Measurements from ENCODE around the gene FASTKD3. TPM values are rescaled to one million over a fixed set of nuclear protein-coding genes. Genes with fewer than 3 reads are reported as not detected.
A peak's percentile ranks its signal among the peaks of the same experiment; 100 is the strongest.

FASTKD3 gene
- total RNA-seq, 1 donor from 2014 or later: 18.6 TPM

GRCh38 chr5:7897014-7897600 lies 28.3 kb upstream of the FASTKD3 start:
- DNase-seq (ENCODE audit: low spot score): no peak
- no peaks in the 10 kb centered on the region for H3K27me3 Mint-ChIP-seq (ENCODE audit: insufficient read depth)
- no peak overlapping the region for H3K4me3 Mint-ChIP-seq
- H3K27ac Mint-ChIP-seq: peak overlapping the region; percentile 22
- intact Hi-C loops (cut with micrococcal nuclease): no loop called here
- H3K36me3 Mint-ChIP-seq (ENCODE audit: low read depth): peaks cover 71% of the 10 kb centered on the region
- H3K9me3 Mint-ChIP-seq: no peaks in the 10 kb centered on the region
- peaks cover 22% of the 10 kb centered on the region for H3K4me1 Mint-ChIP-seq (ENCODE audit: low read depth)

GRCh38 chr5:7894860-7895259 lies 26.0 kb upstream of the FASTKD3 start:
- intact Hi-C loops (cut with micrococcal nuclease): loop anchor here (1.0 to 2.0 kb wide), 2 partner anchors 17 to 1066 kb away; no protein-coding TSS in a partner anchor
- Mint-ChIP-seq H3K4me1 (ENCODE audit: low read depth) (peaks cover 22% of the 10 kb centered on the region), H3K36me3 (ENCODE audit: low read depth) (peaks cover 68% of the 10 kb centered on the region), H3K27ac (no peak overlapping the region), H3K9me3 (no peaks in the 10 kb centered on the region), H3K4me3 (no peak overlapping the region), H3K27me3 (ENCODE audit: insufficient read depth) (no peaks in the 10 kb centered on the region)
- DNase-seq (ENCODE audit: low spot score): no peak

GRCh38 chr5:7894439-7894838 lies 25.6 kb upstream of the FASTKD3 start:
- intact Hi-C loops (cut with micrococcal nuclease): loop anchor here (2.0 kb wide), 1 partner anchor 1066 kb away; no protein-coding TSS in a partner anchor
- H3K9me3 Mint-ChIP-seq: no peaks in the 10 kb centered on the region
- no peaks in the 10 kb centered on the region for H3K27me3 Mint-ChIP-seq (ENCODE audit: insufficient read depth)
- peaks cover 66% of the 10 kb centered on the region for H3K36me3 Mint-ChIP-seq (ENCODE audit: low read depth)
- H3K4me1 Mint-ChIP-seq (ENCODE audit: low read depth): peaks cover 22% of the 10 kb centered on the region
- DNase-seq (ENCODE audit: low spot score): no peak
- H3K27ac Mint-ChIP-seq: no peak overlapping the region
- H3K4me3 Mint-ChIP-seq: no peak overlapping the region

- no peak for DNase-seq (ENCODE audit: low spot score)
- H3K36me3 Mint-ChIP-seq (ENCODE audit: low read depth): peaks cover 51% of the 10 kb centered on the region
- no peak overlapping the region for H3K4me3 Mint-ChIP-seq
- intact Hi-C loops (cut with micrococcal nuclease): no loop called here
- no peaks in the 10 kb centered on the region for H3K9me3 Mint-ChIP-seq
- peaks cover 19% of the 10 kb centered on the region for H3K4me1 Mint-ChIP-seq (ENCODE audit: low read depth)
- no peak overlapping the region for H3K27ac Mint-ChIP-seq
- H3K27me3 Mint-ChIP-seq (ENCODE audit: insufficient read depth): no peaks in the 10 kb centered on the region
Observed at GRCh38 chr5:7888901-7889300, 20.1 kb upstream of the FASTKD3 start.

- Mint-ChIP-seq H3K9me3 (no peaks in the 10 kb centered on the region), H3K4me1 (ENCODE audit: low read depth) (peaks cover 10% of the 10 kb centered on the region), H3K27ac (no peak overlapping the region), H3K36me3 (ENCODE audit: low read depth) (peaks cover 51% of the 10 kb centered on the region), H3K4me3 (no peak overlapping the region), H3K27me3 (ENCODE audit: insufficient read depth) (no peaks in the 10 kb centered on the region)
- no peak for DNase-seq (ENCODE audit: low spot score)
- intact Hi-C loops (cut with micrococcal nuclease): no loop called here
Observed at GRCh38 chr5:7886849-7887475, 18.1 kb upstream of the FASTKD3 start.

- H3K36me3 Mint-ChIP-seq (ENCODE audit: low read depth): peaks cover 60% of the 10 kb centered on the region
- intact Hi-C loops (cut with micrococcal nuclease): no loop called here
Observed at GRCh38 chr5:7884491-7885267, 15.8 kb upstream of the FASTKD3 start.

GRCh38 chr5:7882926-7883325 lies 14.1 kb upstream of the FASTKD3 start:
- H3K4me3 Mint-ChIP-seq: no peak overlapping the region
- no peak overlapping the region for H3K27ac Mint-ChIP-seq
- peaks cover 38% of the 10 kb centered on the region for H3K4me1 Mint-ChIP-seq (ENCODE audit: low read depth)
- no peaks in the 10 kb centered on the region for H3K9me3 Mint-ChIP-seq
- H3K27me3 Mint-ChIP-seq (ENCODE audit: insufficient read depth): no peaks in the 10 kb centered on the region
- peaks cover 62% of the 10 kb centered on the region for H3K36me3 Mint-ChIP-seq (ENCODE audit: low read depth)
- intact Hi-C loops (cut with micrococcal nuclease): no loop called here
- no peak for DNase-seq (ENCODE audit: low spot score)

More at GRCh38 chr5:7884491-7885267, 15.8 kb upstream of the FASTKD3 start:
- Mint-ChIP-seq H3K4me1 (ENCODE audit: low read depth) (peaks cover 24% of the 10 kb centered on the region), H3K27me3 (ENCODE audit: insufficient read depth) (no peaks in the 10 kb centered on the region), H3K4me3 (no peak overlapping the region), H3K27ac (no peak overlapping the region), H3K9me3 (no peaks in the 10 kb centered on the region)
- no peak for DNase-seq (ENCODE audit: low spot score)

GRCh38 chr5:7881816-7882215 lies 13.0 kb upstream of the FASTKD3 start:
- Mint-ChIP-seq H3K27me3 (ENCODE audit: insufficient read depth) (no peaks in the 10 kb centered on the region), H3K4me3 (no peak overlapping the region), H3K4me1 (ENCODE audit: low read depth) (peaks cover 43% of the 10 kb centered on the region), H3K9me3 (no peaks in the 10 kb centered on the region), H3K27ac (no peak overlapping the region), H3K36me3 (ENCODE audit: low read depth) (peaks cover 64% of the 10 kb centered on the region)
- intact Hi-C loops (cut with micrococcal nuclease): no loop called here
- no peak for DNase-seq (ENCODE audit: low spot score)

- Mint-ChIP-seq H3K4me1 (ENCODE audit: low read depth) (peaks cover 48% of the 10 kb centered on the region), H3K27me3 (ENCODE audit: insufficient read depth) (no peaks in the 10 kb centered on the region)
Observed at GRCh38 chr5:7881091-7881490, 12.3 kb upstream of the FASTKD3 start.

GRCh38 chr5:7878381-7878873 lies 9.6 kb upstream of the FASTKD3 start:
- intact Hi-C loops (cut with micrococcal nuclease): loop anchor here (1.0 to 10.0 kb wide), 6 partner anchors 9 to 1384 kb away; partner anchors contain the start of genes FASTKD3 and MTRR
- Mint-ChIP-seq H3K4me1 (ENCODE audit: low read depth) (peaks cover 61% of the 10 kb centered on the region), H3K27ac (peak overlapping the region; percentile 81), H3K9me3 (no peaks in the 10 kb centered on the region), H3K4me3 (peak overlapping the region; percentile 17), H3K36me3 (ENCODE audit: low read depth) (peaks cover 73% of the 10 kb centered on the region), H3K27me3 (ENCODE audit: insufficient read depth) (no peaks in the 10 kb centered on the region)
- no peak for DNase-seq (ENCODE audit: low spot score)

More at GRCh38 chr5:7881091-7881490, 12.3 kb upstream of the FASTKD3 start:
- H3K9me3 Mint-ChIP-seq: no peaks in the 10 kb centered on the region
- H3K36me3 Mint-ChIP-seq (ENCODE audit: low read depth): peaks cover 66% of the 10 kb centered on the region
- intact Hi-C loops (cut with micrococcal nuclease): no loop called here
- H3K27ac Mint-ChIP-seq: no peak overlapping the region
- no peak for DNase-seq (ENCODE audit: low spot score)
- H3K4me3 Mint-ChIP-seq: no peak overlapping the region

GRCh38 chr5:7877851-7878250 lies 9.0 kb upstream of the FASTKD3 start:
- DNase-seq (ENCODE audit: low spot score): no peak
- Mint-ChIP-seq H3K27me3 (ENCODE audit: insufficient read depth) (no peaks in the 10 kb centered on the region), H3K9me3 (no peaks in the 10 kb centered on the region), H3K4me1 (ENCODE audit: low read depth) (peaks cover 66% of the 10 kb centered on the region), H3K27ac (peak overlapping the region; percentile 81), H3K4me3 (peak overlapping the region; percentile 17), H3K36me3 (ENCODE audit: low read depth) (peaks cover 74% of the 10 kb centered on the region)
- intact Hi-C loops (cut with micrococcal nuclease): loop anchor here (1.0 to 10.0 kb wide), 6 partner anchors 9 to 1383 kb away; partner anchors contain the start of genes FASTKD3 and MTRR

- intact Hi-C loops (cut with micrococcal nuclease): loop anchor here (10.0 kb wide), 2 partner anchors 578 to 1382 kb away; no protein-coding TSS in a partner anchor
- no peak overlapping the region for H3K4me3 Mint-ChIP-seq
- H3K36me3 Mint-ChIP-seq (ENCODE audit: low read depth): peaks cover 69% of the 10 kb centered on the region
- no peaks in the 10 kb centered on the region for H3K27me3 Mint-ChIP-seq (ENCODE audit: insufficient read depth)
- no peaks in the 10 kb centered on the region for H3K9me3 Mint-ChIP-seq
- no peak for DNase-seq (ENCODE audit: low spot score)
- peaks cover 72% of the 10 kb centered on the region for H3K4me1 Mint-ChIP-seq (ENCODE audit: low read depth)
- H3K27ac Mint-ChIP-seq: no peak overlapping the region
Observed at GRCh38 chr5:7876867-7877266, 8.0 kb upstream of the FASTKD3 start.

Data from activated T-helper 1 cell treated with anti-CD3 and anti-CD28 coated beads, Interleukin-12 subunit alpha, Interleukin-12 subunit beta, Interleukin-2, Interleukin-4 antibody, amounts not matched to agents 30 ng/mL and 10 ng/mL and 1 ng/mL, durations not matched to agents 14 hours and 24 hours and 36 hours (primary cell).